Natural killer cell (primary cell): Measurements from ENCODE around the gene SYNDIG1. TPM values are rescaled to one million over a fixed set of nuclear protein-coding genes. Genes with fewer than 3 reads are reported as not detected.

ENCODE experiments used
- ATAC-seq, 3 donors: fragments of 150-1000 bp in 2 of 3; fragments of 200-7000 bp in 1 of 3; cut with Tn5 transposase; 1 replicate in 1 of 3; 2 replicates in 2 of 3; pipeline ENCODE4 v1.10.0; 2021; ENCODE audit warnings: mild to moderate bottlenecking in 2 of 3, moderate library complexity in 2 of 3
- DNase-seq, 2 donors: peaks; one replicate each; pipeline versions ENCODE4 v3.0.0 to v3.0.0-alpha.2; 2013 to 2021; ENCODE audit warnings: mixed read lengths in 1 of 2
- H3K27ac ChIP-seq: one replicate; pipeline ENCODE4 v1.5.1; 2013; ENCODE audit warnings: mild to moderate bottlenecking, low read length
- H3K27me3 ChIP-seq: one replicate; pipeline ENCODE4 v1.6.1; 2013; ENCODE audit warnings: low read length; ENCODE audit not compliant: control insufficient read depth, insufficient read depth
- H3K36me3 ChIP-seq: one replicate; pipeline ENCODE4 v1.6.1; 2013; ENCODE audit warnings: low read length; ENCODE audit not compliant: control insufficient read depth, insufficient read depth
- H3K4me1 ChIP-seq: one replicate; pipeline ENCODE4 v1.6.1; 2013; ENCODE audit warnings: low read length; ENCODE audit not compliant: control insufficient read depth, insufficient read depth
- H3K4me3 ChIP-seq: one replicate; pipeline ENCODE4 v1.5.1; 2013; ENCODE audit warnings: low read length
- H3K9me3 ChIP-seq: one replicate; pipeline ENCODE4 v1.6.1; 2013; ENCODE audit warnings: low read length; ENCODE audit not compliant: control insufficient read depth, insufficient read depth
- H3K27ac Mint-ChIP-seq, 2 donors: one replicate each; pipeline ENCODE4 v1.8.0; 2022; ENCODE audit warnings: mild to moderate bottlenecking in 2 of 2, mixed read lengths in 2 of 2, moderate library complexity in 1 of 2
- H3K27me3 Mint-ChIP-seq, 2 donors: one replicate each; pipeline ENCODE4 v1.8.0; 2022; ENCODE audit warnings: low read depth in 2 of 2, mixed read lengths in 2 of 2
- H3K36me3 Mint-ChIP-seq: one replicate; pipeline ENCODE4 v1.8.0; 2022; ENCODE audit warnings: mixed read lengths
- H3K4me1 Mint-ChIP-seq, 2 donors: one replicate each; pipeline ENCODE4 v1.8.0; 2022; ENCODE audit warnings: mixed read lengths in 2 of 2
- H3K4me3 Mint-ChIP-seq: one replicate; pipeline ENCODE4 v1.8.0; 2022; ENCODE audit warnings: mild to moderate bottlenecking, moderate library complexity, mixed read lengths
- H3K9me3 Mint-ChIP-seq, 2 donors: one replicate each; pipeline ENCODE4 v1.8.0; 2022; ENCODE audit warnings: mixed read lengths in 2 of 2
- WGBS: methylation state at CpG from one replicate; pipeline ENCODE4 v1.1.7; 2013; ENCODE audit warnings: missing lambda C conversion rate; ENCODE audit not compliant: insufficient coverage; 5-methylcytosine and 5-hydroxymethylcytosine counted together
- intact Hi-C: fragments of 100-400 bp; cut with micrococcal nuclease; formaldehyde crosslinking; loops from one replicate; pipeline ENCODE4 v1.14.2; 2022
- total RNA-seq, 4 donors: library from RNA; stranded (reverse); fragments of 120-200 nt in 1 of 4; gene quantifications; one replicate each; pipeline versions ENCODE4 v1.2.3 to v1.2.4, GENCODE V29; 2013 to 2022
- TF ChIP-seq, protein P1 (sequence below): fragments of 200-600 bp; IDR thresholded peaks from one replicate; pipeline ENCODE4 v1.8.0; 2022; ENCODE audit warnings: antibody characterized with exemption

The SYNDIG1 gene
- total RNA-seq, 3 donors from 2014 or later (not counting 1 experiment from before 2014, with no cell fraction given), result not detected

DNA sequence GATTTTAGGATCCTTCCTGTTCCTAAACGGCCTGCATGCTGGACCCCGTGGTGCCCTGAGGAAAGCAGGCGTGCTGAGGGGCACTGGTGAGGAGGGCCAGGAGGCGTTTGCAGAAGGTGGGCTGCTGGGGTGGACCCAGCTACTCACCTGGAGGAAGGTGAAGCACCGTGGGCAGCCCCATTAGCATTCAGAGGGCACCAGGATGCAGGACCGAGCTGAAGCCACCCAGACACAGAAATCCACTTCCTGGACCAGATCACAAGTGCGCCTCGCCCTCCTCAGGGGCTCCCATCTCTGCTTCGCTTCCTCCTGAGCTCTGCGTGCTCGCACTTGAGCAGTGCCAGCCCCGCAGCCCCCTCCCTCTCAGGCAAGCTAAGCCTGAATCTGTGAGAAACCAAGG is 187.0 kb downstream of the SYNDIG1 start:
- H3K4me1 Mint-ChIP-seq, result no peaks in the 10 kb centered on the region
- H3K27me3 Mint-ChIP-seq, result no peaks in the 10 kb centered on the region
- 84% methylated on average over 12 of the region's 12 CpGs for WGBS
- no peaks in the 10 kb centered on the region for H3K36me3 Mint-ChIP-seq
- no peak for DNase-seq
- no peaks in the 10 kb centered on the region for H3K4me1 ChIP-seq
- no peak overlapping the region for H3K27ac ChIP-seq
- TF ChIP-seq, protein P1, sequence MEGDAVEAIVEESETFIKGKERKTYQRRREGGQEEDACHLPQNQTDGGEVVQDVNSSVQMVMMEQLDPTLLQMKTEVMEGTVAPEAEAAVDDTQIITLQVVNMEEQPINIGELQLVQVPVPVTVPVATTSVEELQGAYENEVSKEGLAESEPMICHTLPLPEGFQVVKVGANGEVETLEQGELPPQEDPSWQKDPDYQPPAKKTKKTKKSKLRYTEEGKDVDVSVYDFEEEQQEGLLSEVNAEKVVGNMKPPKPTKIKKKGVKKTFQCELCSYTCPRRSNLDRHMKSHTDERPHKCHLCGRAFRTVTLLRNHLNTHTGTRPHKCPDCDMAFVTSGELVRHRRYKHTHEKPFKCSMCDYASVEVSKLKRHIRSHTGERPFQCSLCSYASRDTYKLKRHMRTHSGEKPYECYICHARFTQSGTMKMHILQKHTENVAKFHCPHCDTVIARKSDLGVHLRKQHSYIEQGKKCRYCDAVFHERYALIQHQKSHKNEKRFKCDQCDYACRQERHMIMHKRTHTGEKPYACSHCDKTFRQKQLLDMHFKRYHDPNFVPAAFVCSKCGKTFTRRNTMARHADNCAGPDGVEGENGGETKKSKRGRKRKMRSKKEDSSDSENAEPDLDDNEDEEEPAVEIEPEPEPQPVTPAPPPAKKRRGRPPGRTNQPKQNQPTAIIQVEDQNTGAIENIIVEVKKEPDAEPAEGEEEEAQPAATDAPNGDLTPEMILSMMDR, result no peak
- H3K9me3 ChIP-seq, result no peaks in the 10 kb centered on the region
- H3K27ac Mint-ChIP-seq, result no peak overlapping the region
- H3K9me3 Mint-ChIP-seq, result no peaks in the 10 kb centered on the region
- no peaks in the 10 kb centered on the region for H3K27me3 ChIP-seq
- H3K4me3 ChIP-seq, result no peak overlapping the region
- intact Hi-C loops, result no loop called here
- H3K4me3 Mint-ChIP-seq, result no peak overlapping the region
- no peak for ATAC-seq
- no peaks in the 10 kb centered on the region for H3K36me3 ChIP-seq

DNA sequence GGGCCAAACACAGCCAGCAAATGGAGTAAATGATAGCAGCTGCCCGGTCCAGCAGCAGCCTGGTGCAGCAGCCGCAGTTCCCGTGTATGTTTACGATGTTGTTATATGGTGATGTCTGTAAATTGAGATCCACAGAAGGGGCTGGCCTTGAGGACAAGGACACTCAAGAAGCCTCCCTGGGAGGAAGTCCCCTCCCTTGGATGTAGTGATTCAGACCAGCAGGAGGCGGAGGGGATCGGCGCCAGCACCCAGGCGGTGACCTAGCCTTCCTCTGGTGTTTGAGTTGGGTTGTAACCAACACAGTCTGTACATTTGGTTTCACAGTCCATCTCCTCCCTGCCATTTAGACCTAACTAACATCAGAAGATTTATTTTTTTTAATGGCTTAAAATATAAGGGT is 187.8 kb downstream of the SYNDIG1 start:
- H3K4me3 Mint-ChIP-seq, result no peak overlapping the region
- no peaks in the 10 kb centered on the region for H3K4me1 Mint-ChIP-seq

DNA sequence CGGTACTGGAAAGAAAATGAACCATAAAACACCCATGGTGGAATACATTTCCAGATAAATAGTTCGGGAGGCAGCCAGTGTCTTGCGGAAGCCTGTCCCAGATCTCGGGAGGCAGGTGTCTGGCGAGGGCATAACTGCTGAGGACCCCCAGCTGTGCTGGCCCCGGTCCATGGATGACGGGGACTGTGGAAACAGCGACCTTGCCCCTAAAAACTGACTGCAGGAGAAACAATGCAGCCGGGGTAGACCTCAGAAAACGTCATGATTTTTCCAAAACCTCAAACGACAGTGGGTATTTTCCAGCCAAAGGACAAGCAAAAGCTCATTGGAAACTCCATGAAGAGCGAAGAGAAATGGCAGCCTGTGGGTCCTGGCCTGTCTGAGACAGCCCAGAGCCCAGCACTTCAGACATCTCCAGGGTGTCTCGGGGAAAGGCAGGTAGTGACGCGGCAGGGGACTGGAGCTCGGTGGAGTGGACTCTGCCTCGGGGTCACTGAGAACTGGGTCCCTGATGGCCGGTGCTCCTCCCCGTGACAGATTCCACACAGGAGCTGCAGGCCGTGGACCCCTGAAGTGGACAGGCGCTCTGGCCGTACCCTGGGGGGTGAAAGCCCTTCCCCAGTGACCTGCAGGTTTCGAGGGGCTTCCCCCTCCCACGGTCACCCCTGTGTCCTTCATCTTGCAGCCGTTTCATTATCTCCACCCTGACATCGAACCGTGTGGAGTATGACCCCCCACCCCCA is 188.6 kb downstream of the SYNDIG1 start:
- no peaks in the 10 kb centered on the region for H3K36me3 ChIP-seq
- TF ChIP-seq, protein P1, result no peak
- no peak for ATAC-seq
- H3K9me3 ChIP-seq, result no peaks in the 10 kb centered on the region
- Mint-ChIP-seq H3K9me3 (no peaks in the 10 kb centered on the region), H3K27me3 (peaks cover 0 to 3% of the 10 kb centered on the region in 2 donors), H3K36me3 (no peaks in the 10 kb centered on the region), H3K4me1 (no peaks in the 10 kb centered on the region), H3K4me3 (no peak overlapping the region), H3K27ac (no peak overlapping the region)
- no peak for DNase-seq
- no peaks in the 10 kb centered on the region for H3K27me3 ChIP-seq
- no peak overlapping the region for H3K27ac ChIP-seq
- no peak overlapping the region for H3K4me3 ChIP-seq
- no peaks in the 10 kb centered on the region for H3K4me1 ChIP-seq
- intact Hi-C loops, result no loop called here
- WGBS, result 91% methylated on average over 26 of the region's 27 CpGs

More for the DNA sequence above, 187.8 kb downstream of the SYNDIG1 start:
- Histone ChIP-seq H3K36me3 (no peaks in the 10 kb centered on the region), H3K9me3 (no peaks in the 10 kb centered on the region), H3K27ac (no peak overlapping the region), H3K4me3 (no peak overlapping the region), H3K27me3 (no peaks in the 10 kb centered on the region), H3K4me1 (no peaks in the 10 kb centered on the region)
- H3K27ac Mint-ChIP-seq, result no peak overlapping the region
- H3K9me3 Mint-ChIP-seq, result no peaks in the 10 kb centered on the region
- no peaks in the 10 kb centered on the region for H3K27me3 Mint-ChIP-seq
- WGBS, result 99% methylated on average over 7 of the region's 8 CpGs
- intact Hi-C loops, result no loop called here
- no peak for ATAC-seq
- TF ChIP-seq, protein P1, result no peak
- DNase-seq, result no peak
- no peaks in the 10 kb centered on the region for H3K36me3 Mint-ChIP-seq
